ENCODE results near the gene POLR3F.
"Not testable (repeated sequence)": the region's sequence is repeated elsewhere in the genome, so short reads cannot be mapped to it uniquely, and the experiment has no call there.

The POLR3F gene

GRCh38 chr20:18514127-18514526 is 46.9 kb downstream of the POLR3F start:
- TF ChIP-seq, protein P1, sequence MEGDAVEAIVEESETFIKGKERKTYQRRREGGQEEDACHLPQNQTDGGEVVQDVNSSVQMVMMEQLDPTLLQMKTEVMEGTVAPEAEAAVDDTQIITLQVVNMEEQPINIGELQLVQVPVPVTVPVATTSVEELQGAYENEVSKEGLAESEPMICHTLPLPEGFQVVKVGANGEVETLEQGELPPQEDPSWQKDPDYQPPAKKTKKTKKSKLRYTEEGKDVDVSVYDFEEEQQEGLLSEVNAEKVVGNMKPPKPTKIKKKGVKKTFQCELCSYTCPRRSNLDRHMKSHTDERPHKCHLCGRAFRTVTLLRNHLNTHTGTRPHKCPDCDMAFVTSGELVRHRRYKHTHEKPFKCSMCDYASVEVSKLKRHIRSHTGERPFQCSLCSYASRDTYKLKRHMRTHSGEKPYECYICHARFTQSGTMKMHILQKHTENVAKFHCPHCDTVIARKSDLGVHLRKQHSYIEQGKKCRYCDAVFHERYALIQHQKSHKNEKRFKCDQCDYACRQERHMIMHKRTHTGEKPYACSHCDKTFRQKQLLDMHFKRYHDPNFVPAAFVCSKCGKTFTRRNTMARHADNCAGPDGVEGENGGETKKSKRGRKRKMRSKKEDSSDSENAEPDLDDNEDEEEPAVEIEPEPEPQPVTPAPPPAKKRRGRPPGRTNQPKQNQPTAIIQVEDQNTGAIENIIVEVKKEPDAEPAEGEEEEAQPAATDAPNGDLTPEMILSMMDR (IDR thresholded peaks at IDR 0.05; ENCODE audit: control insufficient read depth, extremely low read depth, insufficient read depth), result no peak
- no peak for DNase-seq (ENCODE audit: low read depth)
- no peak overlapping the region for H3K4me3 ChIP-seq (ENCODE audit: low read depth, low read length)

- no peak for DNase-seq (ENCODE audit: low read depth)
- TF ChIP-seq, protein P1 (IDR thresholded peaks at IDR 0.05; ENCODE audit: control insufficient read depth, extremely low read depth, insufficient read depth), result no peak
- no peak overlapping the region for H3K4me3 ChIP-seq (ENCODE audit: low read depth, low read length)
These were observed 48.8 kb downstream of the POLR3F start for GRCh38 chr20:18515973-18516372.

GRCh38 chr20:18522066-18522465 is 54.9 kb downstream of the POLR3F start:
- not testable (repeated sequence) for DNase-seq (ENCODE audit: low read depth); H3K4me3 ChIP-seq (ENCODE audit: low read depth, low read length)

GRCh38 chr20:18523066-18523465 is 55.9 kb downstream of the POLR3F start:
- TF ChIP-seq, protein P1 (IDR thresholded peaks at IDR 0.05; ENCODE audit: control insufficient read depth, extremely low read depth, insufficient read depth), result no peak
- DNase-seq (ENCODE audit: low read depth), result no peak
- no peak overlapping the region for H3K4me3 ChIP-seq (ENCODE audit: low read depth, low read length)

DNA sequence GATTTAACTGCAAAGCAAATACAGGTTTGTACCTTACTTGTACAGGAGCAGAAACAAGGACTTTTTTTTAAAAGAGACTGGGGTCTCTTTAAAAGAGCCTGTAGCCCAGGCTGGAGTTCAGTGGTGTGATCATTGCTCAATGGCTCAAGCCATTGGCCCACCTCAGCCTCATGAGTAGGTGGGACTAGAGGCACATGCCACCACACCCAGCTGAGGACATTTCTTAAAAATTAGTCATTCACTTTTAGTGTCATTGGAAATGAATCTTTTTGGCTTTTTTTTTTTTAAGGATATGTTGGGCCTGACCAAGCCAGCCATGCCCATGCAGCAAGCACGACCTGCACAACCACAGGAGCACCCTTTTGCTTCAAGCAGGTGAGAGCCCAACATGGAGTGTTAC is 57.5 kb downstream of the POLR3F start:
- TF ChIP-seq, protein P1 (IDR thresholded peaks at IDR 0.05; ENCODE audit: control insufficient read depth, extremely low read depth, insufficient read depth), result no peak
- DNase-seq (ENCODE audit: low read depth), result no peak
- no peak overlapping the region for H3K4me3 ChIP-seq (ENCODE audit: low read depth, low read length)

GRCh38 chr20:18526761-18527160 is 59.6 kb downstream of the POLR3F start:
- not testable (repeated sequence) for DNase-seq (ENCODE audit: low read depth); H3K4me3 ChIP-seq (ENCODE audit: low read depth, low read length)

- no peak overlapping the region for H3K4me3 ChIP-seq (ENCODE audit: low read depth, low read length)
- DNase-seq (ENCODE audit: low read depth), result no peak
- TF ChIP-seq, protein P1 (IDR thresholded peaks at IDR 0.05; ENCODE audit: control insufficient read depth, extremely low read depth, insufficient read depth), result no peak
These were observed 60.1 kb downstream of the POLR3F start for GRCh38 chr20:18527339-18527738.

GRCh38 chr20:18527836-18528235 is 60.6 kb downstream of the POLR3F start:
- no peak for DNase-seq (ENCODE audit: low read depth)
- TF ChIP-seq, protein P1 (IDR thresholded peaks at IDR 0.05; ENCODE audit: control insufficient read depth, extremely low read depth, insufficient read depth), result no peak

More at GRCh38 chr20:18527836-18528235, 60.6 kb downstream of the POLR3F start:
- H3K4me3 ChIP-seq (ENCODE audit: low read depth, low read length), result no peak overlapping the region

Data from LNCaP clone FGC (cell line).